ENCODE results near the gene C6orf136.

DNA sequence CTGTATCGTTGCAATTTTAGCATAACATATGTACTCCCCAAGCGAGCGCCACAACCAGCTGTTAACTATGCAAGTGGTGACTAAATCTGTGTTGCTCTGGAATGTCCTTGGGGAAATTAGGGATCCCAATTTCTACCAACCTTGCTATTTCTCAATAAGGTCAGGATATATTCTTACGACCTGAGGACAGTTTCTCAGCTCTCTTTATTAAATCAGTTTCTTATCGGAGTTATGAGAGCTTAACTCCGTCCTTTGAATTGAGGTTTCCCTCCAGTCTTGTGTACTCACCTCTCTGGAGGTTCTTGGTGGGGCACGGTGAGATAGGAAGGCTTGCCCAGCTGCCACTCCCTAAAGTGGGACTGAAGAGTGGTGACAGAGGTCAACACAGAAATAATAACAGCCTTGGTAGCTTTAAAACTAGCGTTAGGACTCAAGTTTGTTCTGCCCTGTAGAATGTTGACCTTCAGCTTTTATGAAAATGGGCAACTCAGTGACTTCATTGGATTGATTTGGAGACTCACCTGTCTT, 28.6 kb upstream of the C6orf136 start:
- TF ChIP-seq, protein P1, sequence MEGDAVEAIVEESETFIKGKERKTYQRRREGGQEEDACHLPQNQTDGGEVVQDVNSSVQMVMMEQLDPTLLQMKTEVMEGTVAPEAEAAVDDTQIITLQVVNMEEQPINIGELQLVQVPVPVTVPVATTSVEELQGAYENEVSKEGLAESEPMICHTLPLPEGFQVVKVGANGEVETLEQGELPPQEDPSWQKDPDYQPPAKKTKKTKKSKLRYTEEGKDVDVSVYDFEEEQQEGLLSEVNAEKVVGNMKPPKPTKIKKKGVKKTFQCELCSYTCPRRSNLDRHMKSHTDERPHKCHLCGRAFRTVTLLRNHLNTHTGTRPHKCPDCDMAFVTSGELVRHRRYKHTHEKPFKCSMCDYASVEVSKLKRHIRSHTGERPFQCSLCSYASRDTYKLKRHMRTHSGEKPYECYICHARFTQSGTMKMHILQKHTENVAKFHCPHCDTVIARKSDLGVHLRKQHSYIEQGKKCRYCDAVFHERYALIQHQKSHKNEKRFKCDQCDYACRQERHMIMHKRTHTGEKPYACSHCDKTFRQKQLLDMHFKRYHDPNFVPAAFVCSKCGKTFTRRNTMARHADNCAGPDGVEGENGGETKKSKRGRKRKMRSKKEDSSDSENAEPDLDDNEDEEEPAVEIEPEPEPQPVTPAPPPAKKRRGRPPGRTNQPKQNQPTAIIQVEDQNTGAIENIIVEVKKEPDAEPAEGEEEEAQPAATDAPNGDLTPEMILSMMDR (conservative IDR thresholded peaks at IDR 0.05 in 1 of 2, IDR thresholded peaks at IDR 0.05 in 1 of 2; ENCODE audit: extremely low read depth in 1 of 2, insufficient read depth in 1 of 2, low read depth in 1 of 2, low read length in 2 of 2), result no peak
- no peak for TF ChIP-seq EZH2 (IDR thresholded peaks at IDR 0.05; ENCODE audit: borderline replicate concordance, low read length)
